GM19467 (cell line): ENCODE measurements around the gene KREMEN2.
"Not testable (repeated sequence)": the region's sequence is repeated elsewhere in the genome, so short reads cannot be mapped to it uniquely, and the experiment has no call there.

ENCODE experiments used
- ATAC-seq: cut with Tn5 transposase; IDR thresholded peaks from one replicate; pipeline ENCODE4 v1.9.1; 2021; ENCODE audit warnings: mild to moderate bottlenecking, moderate library complexity; ENCODE audit not compliant: unreplicated experiment

The KREMEN2 gene

GRCh38 chr16:2963723-2964474 lies at the start of gene KREMEN2:
Gene KREMEN2, plus strand, starts transcription at chr16:2964275. Its CDS starts 246 bp downstream, at chr16:2964521.
- ATAC-seq: no peak

DNA sequence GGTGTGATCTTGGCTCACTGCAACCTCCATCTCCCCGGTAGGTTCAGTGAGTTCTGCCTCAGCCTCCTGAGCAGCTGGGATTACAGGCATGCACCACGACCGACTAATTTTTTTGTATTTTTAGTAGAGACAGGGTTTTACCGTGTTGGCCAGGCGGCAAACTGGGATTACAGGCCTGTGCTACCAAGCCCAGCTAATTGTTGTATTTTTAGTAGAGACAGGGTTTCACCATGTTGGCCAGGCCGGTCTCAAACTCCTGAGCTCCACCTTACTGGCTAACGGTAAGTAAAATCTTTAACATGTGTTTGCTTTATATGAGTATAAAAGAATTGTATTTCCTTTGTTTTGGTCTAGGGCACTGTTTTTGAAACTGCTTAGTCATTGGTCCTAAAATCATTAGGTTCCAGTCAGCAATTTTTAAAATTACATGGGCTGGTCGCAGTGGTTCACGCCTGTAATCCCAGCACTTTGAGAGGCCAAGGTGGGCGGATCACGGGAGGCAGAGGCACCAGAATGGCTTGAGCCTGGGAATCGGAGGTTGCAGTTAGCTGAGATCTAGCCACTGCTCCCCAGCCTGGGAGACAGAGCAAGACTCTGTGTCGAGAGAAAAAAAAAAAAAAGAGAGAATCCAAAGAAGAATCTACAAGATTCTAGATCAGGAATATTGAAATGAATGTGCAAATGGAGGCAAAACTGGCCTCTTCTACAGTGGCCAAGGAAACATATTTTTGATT lies 48.7 kb upstream of the KREMEN2 start:
- no peak for ATAC-seq

DNA sequence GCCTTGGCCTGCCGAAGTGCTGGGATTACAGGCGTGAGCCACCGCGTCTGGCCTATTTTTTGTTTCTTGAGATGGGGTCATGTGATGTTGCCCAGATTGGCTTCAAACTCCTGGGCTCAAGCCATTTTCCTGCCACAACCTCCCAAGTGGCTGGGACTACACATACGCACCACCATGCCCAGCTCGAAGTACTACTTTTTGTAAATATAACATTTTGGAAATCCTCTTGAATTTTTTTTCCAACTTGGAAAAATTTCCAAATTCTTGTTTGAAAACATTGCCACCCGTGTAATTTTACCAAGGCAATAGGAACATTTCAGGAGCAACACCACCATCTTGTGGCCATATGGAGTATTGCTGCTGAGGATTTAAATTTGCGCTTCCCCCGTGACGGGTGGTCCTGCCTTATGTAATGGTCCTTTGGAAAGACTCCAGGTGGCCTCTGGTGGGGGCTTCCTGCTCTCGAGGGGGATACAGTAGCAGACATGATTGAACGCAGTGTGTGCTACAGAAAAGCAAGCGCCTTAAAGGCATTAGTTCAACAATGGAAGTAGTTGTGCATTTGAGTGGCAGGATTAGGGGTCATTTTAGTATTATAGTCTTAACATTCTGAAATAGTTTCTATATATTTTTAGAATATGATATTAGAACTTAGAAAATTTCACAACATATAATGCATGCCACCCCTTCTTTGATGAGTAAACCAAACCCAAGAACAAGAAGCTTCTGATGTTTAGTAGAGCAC lies 44.4 kb upstream of the KREMEN2 start:
- no peak for ATAC-seq

DNA sequence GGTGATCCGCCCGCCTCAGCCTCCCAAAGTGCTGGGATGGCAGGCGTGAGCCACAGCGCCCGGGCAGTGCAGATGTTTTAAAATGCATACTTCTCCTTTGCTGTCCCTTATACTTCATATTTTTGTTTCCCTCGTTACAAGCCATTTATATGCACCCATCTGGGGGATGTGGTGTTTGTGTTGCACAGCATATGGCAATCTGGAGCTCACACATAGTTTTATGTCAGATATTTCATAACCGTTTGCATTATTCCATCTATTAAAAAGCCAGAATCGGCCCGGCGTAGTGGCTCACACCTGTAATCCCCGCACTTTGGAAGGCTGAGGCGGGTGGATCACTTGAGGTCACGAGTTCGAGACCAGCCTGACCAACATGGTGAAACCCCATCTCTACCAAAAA lies 40.6 kb upstream of the KREMEN2 start:
- ATAC-seq: no peak

GRCh38 chr16:2924901-2925755 lies 38.9 kb upstream of the KREMEN2 start:
- ATAC-seq: no peak

GRCh38 chr16:2925951-2926649 lies 38.0 kb upstream of the KREMEN2 start:
- ATAC-seq: no peak

GRCh38 chr16:2926650-2926999 lies 37.5 kb upstream of the KREMEN2 start:
- no peak for ATAC-seq

DNA sequence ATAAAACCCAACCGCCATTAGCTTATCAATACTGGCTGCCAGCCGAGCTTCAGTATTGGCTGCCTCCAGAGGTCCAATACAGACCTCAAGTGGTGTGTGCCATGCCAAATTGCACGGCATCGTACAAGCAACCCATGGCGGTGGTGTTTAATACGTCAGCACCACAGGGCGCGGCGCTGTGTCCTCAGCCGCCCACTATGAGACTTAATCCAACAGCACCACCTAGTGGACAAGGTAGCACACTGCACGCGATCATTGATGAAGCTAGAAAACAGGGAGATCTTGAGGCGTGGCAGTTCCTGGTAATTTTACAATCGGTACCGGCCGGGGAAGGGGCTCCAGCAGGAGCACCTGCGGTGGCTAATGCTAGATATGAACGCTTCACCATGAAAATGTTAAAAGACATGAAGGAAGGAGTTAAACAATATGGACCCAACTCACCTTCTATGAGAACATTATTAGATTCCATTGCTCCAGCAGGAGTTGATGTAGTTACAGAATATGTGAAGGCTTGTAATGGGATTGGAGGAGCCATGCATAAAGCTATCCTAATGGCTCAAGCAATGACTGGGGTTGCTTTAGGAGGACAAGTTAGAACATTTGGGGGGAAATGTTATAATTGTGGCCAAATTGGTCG lies 36.9 kb upstream of the KREMEN2 start:
- ATAC-seq: no peak

- ATAC-seq: not testable (repeated sequence)
Observed at GRCh38 chr16:2928151-2928550, 35.9 kb upstream of the KREMEN2 start.

DNA sequence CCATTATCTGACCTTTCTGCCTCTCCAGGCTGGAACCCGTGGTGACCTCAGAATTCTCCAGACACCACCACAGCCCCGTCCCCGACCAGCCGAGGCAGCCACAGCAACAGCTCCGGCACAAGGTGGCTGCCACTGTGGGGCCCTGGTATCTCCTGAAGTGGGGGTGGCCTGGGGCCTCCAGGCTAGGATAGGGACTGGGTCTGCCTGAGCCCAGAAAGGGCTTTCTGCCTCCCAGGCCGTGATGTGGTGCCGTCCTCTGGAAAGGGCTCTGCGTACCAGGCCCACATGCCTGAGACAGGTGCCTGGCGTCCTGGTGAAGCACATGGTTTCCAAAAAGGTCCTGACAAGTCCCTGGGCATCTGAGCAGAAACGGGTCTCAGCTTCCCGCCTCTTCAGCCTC lies 35.3 kb upstream of the KREMEN2 start:
- no peak for ATAC-seq

- ATAC-seq: no peak
Observed at GRCh38 chr16:2929693-2930092, 34.4 kb upstream of the KREMEN2 start.

GRCh38 chr16:2930236-2930635 lies 33.8 kb upstream of the KREMEN2 start:
- no peak for ATAC-seq

GRCh38 chr16:2931231-2931914 lies 32.7 kb upstream of the KREMEN2 start:
- not testable (repeated sequence) for ATAC-seq

DNA sequence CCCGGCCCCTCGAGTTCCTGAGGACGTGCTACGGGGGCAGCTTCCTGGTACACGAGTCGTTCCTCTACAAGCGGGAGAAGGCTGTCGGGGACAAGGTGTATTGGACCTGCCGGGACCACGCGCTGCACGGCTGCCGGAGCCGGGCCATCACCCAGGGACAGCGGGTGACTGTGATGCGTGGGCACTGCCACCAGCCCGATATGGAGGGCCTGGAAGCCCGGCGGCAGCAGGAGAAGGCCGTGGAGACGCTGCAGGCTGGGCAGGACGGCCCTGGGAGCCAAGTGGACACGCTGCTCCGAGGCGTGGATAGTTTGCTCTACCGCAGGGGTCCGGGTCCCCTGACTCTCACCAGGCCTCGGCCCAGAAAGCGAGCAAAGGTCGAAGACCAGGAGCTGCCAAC lies 30.9 kb upstream of the KREMEN2 start:
- no peak for ATAC-seq

GRCh38 chr16:2933701-2934100 lies 30.4 kb upstream of the KREMEN2 start:
- ATAC-seq: no peak

- no peak for ATAC-seq
Observed at GRCh38 chr16:2934450-2934849, 29.6 kb upstream of the KREMEN2 start.

DNA sequence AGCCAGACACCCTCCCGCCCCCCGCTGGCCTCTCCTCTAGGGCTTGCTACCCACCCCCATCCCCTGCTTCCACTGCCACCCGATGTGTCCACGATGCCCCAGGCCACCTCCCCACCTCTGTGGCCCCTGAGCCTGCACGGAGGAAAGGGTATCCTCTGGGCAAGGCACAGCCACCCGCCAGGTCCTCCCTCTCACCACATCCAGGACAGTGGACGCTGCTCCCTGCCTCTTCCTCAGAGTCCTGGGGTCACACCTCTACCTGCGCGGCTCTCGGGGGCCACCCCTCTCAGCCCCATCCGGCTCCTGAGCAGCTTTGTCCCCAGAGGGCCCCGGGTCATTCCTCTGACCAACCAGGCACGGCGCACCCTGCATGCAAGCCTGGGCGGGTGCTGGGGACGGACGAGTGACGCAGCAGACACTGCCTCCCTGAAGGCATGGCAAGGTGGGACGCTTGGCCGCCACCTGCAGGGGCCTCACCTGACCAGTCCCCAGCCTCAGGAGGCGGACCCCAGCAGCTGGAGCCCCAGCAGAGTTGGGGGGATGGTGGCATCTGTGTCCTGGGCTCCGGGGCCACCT lies 27.6 kb upstream of the KREMEN2 start:
- no peak for ATAC-seq

GRCh38 chr16:2937170-2937569 lies 26.9 kb upstream of the KREMEN2 start:
- ATAC-seq: no peak

- no peak for ATAC-seq
Observed at GRCh38 chr16:2938206-2938605, 25.9 kb upstream of the KREMEN2 start.
